ENCODE data around the gene DHX16. TPM values are rescaled to one million over a fixed set of nuclear protein-coding genes. Genes with fewer than 3 reads are reported as not detected.

Gene DHX16
- total RNA-seq, 6 donors from 2014 or later, result 28.1 to 60.8 (median 31.8) TPM

GRCh38 chr6:30686908-30687658, 14.3 kb upstream of the DHX16 start:
- Histone ChIP-seq H3K36me3 (no peaks in the 10 kb centered on the region), H3K27ac (peak overlapping the region; percentile 99 to 100 (median 99)), H3K4me1 (peaks cover 32 to 51% (median 44%) of the 10 kb centered on the region in 4 donors), H3K27me3 (no peaks in the 10 kb centered on the region), H3K4me3 (peak overlapping the region; percentile 70 to 87 (median 80)), H3K9me3 (no peaks in the 10 kb centered on the region)
- TF ChIP-seq POLR2A (IDR thresholded peaks at IDR 0.05) (peak in 2 of 4 donors; percentile 43 to 59), EP300 (IDR thresholded peaks at IDR 0.05) (peak in 3 of 4 donors; percentile 44 to 98 (median 81)), POLR2AphosphoS5 (IDR thresholded peaks at IDR 0.05) (peak; percentile 93 to 97)
- TF ChIP-seq, protein P1, sequence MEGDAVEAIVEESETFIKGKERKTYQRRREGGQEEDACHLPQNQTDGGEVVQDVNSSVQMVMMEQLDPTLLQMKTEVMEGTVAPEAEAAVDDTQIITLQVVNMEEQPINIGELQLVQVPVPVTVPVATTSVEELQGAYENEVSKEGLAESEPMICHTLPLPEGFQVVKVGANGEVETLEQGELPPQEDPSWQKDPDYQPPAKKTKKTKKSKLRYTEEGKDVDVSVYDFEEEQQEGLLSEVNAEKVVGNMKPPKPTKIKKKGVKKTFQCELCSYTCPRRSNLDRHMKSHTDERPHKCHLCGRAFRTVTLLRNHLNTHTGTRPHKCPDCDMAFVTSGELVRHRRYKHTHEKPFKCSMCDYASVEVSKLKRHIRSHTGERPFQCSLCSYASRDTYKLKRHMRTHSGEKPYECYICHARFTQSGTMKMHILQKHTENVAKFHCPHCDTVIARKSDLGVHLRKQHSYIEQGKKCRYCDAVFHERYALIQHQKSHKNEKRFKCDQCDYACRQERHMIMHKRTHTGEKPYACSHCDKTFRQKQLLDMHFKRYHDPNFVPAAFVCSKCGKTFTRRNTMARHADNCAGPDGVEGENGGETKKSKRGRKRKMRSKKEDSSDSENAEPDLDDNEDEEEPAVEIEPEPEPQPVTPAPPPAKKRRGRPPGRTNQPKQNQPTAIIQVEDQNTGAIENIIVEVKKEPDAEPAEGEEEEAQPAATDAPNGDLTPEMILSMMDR (IDR thresholded peaks at IDR 0.05), result no peak
- WGBS, 2 donors, result 1 to 3% methylated on average over 32 to 40 of the region's 52 CpGs
- ATAC-seq (ENCODE audit: low FRiP score in 2 of 2), result peak; percentile 88
- peak; percentile 93 to 98 for DNase-seq

DNA sequence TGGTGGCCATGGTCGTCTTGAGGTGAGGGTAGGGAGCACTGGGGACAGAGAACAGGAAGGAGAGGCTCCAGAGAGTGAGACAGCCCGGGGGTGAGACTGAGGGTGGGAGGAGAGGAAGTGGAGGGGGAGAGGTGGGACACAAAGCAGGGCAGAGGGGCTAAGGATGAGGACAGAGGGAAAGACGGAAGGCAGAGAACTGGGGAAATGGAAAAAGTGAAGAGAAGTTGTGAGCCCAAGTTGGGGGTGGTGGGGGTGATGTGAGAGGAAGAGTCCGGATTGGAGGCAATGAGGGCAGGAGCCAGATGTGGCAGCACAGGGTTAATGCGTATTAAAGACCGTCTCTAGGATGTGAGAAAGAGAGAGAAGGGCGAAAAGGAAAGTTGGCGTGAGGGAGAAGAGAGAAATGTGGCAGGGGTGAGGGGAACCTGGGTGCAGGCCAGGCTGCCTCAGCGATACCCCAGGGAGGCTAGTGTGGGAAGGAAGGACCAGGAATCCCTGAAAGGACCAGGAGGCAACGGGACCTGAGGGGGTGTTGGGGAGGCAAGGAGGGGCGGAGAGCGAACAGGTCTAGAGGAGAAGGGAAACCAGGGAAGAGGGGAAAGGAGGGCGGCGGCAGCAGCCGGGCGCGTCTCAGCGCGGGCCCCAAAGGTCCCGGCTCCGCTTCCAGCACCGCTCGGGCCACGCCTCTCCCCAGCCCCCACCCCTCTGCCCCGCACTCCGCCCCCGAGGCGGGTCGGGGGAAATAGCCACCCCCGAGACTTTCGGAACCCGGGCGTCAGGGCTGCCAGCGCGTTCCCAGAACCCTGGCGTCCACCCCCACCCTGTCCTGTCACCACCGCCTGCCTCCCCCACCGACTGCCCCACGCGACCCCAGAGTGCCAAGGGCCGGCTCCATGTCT, 13.5 kb upstream of the DHX16 start, which contains the start of gene PPP1R18:
TSS of gene PPP1R18 (minus strand) at position 637 of the 899 bp plus-strand sequence. CDS start at position 10, 627 bp downstream.
- Histone ChIP-seq H3K9me3 (no peaks in the 10 kb centered on the region), H3K27ac (peak within 1 kb of the TSS; percentile 99 to 100 (median 99)), H3K27me3 (no peaks in the 10 kb centered on the region), H3K4me3 (peak within 1 kb of the TSS; percentile 70 to 87 (median 80)), H3K36me3 (peaks cover 0 to 2% (median 0%) of the 10 kb centered on the region in 4 donors), H3K4me1 (peaks cover 33 to 58% (median 51%) of the 10 kb centered on the region in 4 donors)
- TF ChIP-seq POLR2A (IDR thresholded peaks at IDR 0.05) (peak in 2 of 4 donors; percentile 57 to 78), EP300 (IDR thresholded peaks at IDR 0.05) (peak in 1 of 4 donors; percentile 11), POLR2AphosphoS5 (IDR thresholded peaks at IDR 0.05) (peak; percentile 35 to 79)
- TF ChIP-seq, protein P1 (IDR thresholded peaks at IDR 0.05), result peak in 2 of 6 experiments; percentile 6 to 10
- peak; percentile 70 to 75 for ATAC-seq (ENCODE audit: low FRiP score in 2 of 2)
- peak; percentile 89 to 95 for DNase-seq
- WGBS, 2 donors, result 2 to 3% methylated on average over 16 to 24 of the region's 41 CpGs

GRCh38 chr6:30685157-30686008, 12.6 kb upstream of the DHX16 start:
- ATAC-seq (ENCODE audit: low FRiP score in 2 of 2) (no peak), DNase-seq (peak in 1 of 2 donors; percentile 84)
- H3K36me3 ChIP-seq, result peaks cover 0 to 7% (median 0%) of the 10 kb centered on the region in 4 donors
- peak overlapping the region; percentile 99 to 100 (median 99) for H3K27ac ChIP-seq
- WGBS, 2 donors, result 28 to 33% methylated on average over 21 to 22 of the region's 29 CpGs
- H3K9me3 ChIP-seq, result no peaks in the 10 kb centered on the region
- peaks cover 40 to 61% (median 56%) of the 10 kb centered on the region in 4 donors for H3K4me1 ChIP-seq
- peak overlapping the region; percentile 70 to 87 (median 80) for H3K4me3 ChIP-seq
- TF ChIP-seq EP300 (IDR thresholded peaks at IDR 0.05) (no peak), POLR2AphosphoS5 (IDR thresholded peaks at IDR 0.05) (peak in 1 of 2 donors; percentile 13)
- TF ChIP-seq, protein P1 (IDR thresholded peaks at IDR 0.05), result no peak
- H3K27me3 ChIP-seq, result no peaks in the 10 kb centered on the region

All from upper lobe of left lung (tissue), 6 donors.